Mesenchymal stem cell (in vitro differentiated cells and primary cell): ENCODE results near the gene ZNF354B.
"Not testable (repeated sequence)": the region's sequence is repeated elsewhere in the genome, so short reads cannot be mapped to it uniquely, and the experiment has no call there.

ENCODE experiments used
- DNase-seq: peaks from one replicate; pipeline ENCODE4 v3.0.0-alpha.2; 2013
- H2AFZ ChIP-seq: one replicate; pipeline ENCODE4 v1.6.1; 2013; ENCODE audit warnings: low read depth, mild to moderate bottlenecking, control low read depth, inconsistent platforms, low read length, moderate library complexity
- H2AK5ac ChIP-seq: 2 replicates; pipeline ENCODE4 v1.6.1; 2013; ENCODE audit warnings: low read length, moderate library complexity, mild to moderate bottlenecking, inconsistent platforms; ENCODE audit not compliant: severe bottlenecking
- H2BK120ac ChIP-seq: one replicate; pipeline ENCODE4 v1.6.1; 2013; ENCODE audit warnings: low read depth, mild to moderate bottlenecking, inconsistent platforms, low read length, moderate library complexity
- H2BK12ac ChIP-seq, 2 experiments: one replicate each; pipeline ENCODE4 v1.6.1; 2013; ENCODE audit warnings: inconsistent platforms in 2 of 2, low read length in 2 of 2, mild to moderate bottlenecking in 2 of 2, moderate library complexity in 2 of 2, control low read depth in 1 of 2
- H2BK15ac ChIP-seq: one replicate; pipeline ENCODE4 v1.6.1; 2013; ENCODE audit warnings: mild to moderate bottlenecking, low read depth, inconsistent platforms; ENCODE audit not compliant: poor library complexity, severe bottlenecking
- H2BK5ac ChIP-seq: 2 replicates; pipeline ENCODE4 v1.6.1; 2013; ENCODE audit warnings: low read depth, mild to moderate bottlenecking, low read length, control low read depth, inconsistent platforms; ENCODE audit not compliant: poor library complexity, severe bottlenecking
- H3K14ac ChIP-seq, 2 experiments: one replicate each; pipeline ENCODE4 v1.6.1; 2013; ENCODE audit warnings: inconsistent platforms in 2 of 2, low read length in 2 of 2, control low read depth in 1 of 2, mild to moderate bottlenecking in 1 of 2, moderate library complexity in 1 of 2
- H3K18ac ChIP-seq, 2 experiments: one replicate each; pipeline ENCODE4 v1.6.1; 2013; ENCODE audit warnings: inconsistent platforms in 2 of 2, low read length in 2 of 2, control low read depth in 1 of 2, low read depth in 1 of 2, mild to moderate bottlenecking in 1 of 2
- H3K23ac ChIP-seq, 2 experiments: one replicate each; pipeline ENCODE4 v1.6.1; 2013; ENCODE audit warnings: inconsistent platforms in 2 of 2, low read length in 2 of 2, mild to moderate bottlenecking in 2 of 2, moderate library complexity in 2 of 2, control low read depth in 1 of 2
- H3K27ac ChIP-seq: 2 replicates; pipeline ENCODE4 v1.5.1; 2013; ENCODE audit warnings: mild to moderate bottlenecking, moderate library complexity, low read length, control low read depth, inconsistent platforms; ENCODE audit not compliant: poor library complexity, severe bottlenecking
- H3K27me3 ChIP-seq, 2 experiments: 2 replicates each; pipeline versions ENCODE4 v1.6.1 to v1.7.0; 2013; ENCODE audit warnings: low read length in 2 of 2, mild to moderate bottlenecking in 2 of 2, moderate library complexity in 2 of 2, control low read depth in 1 of 2, inconsistent platforms in 1 of 2; ENCODE audit not compliant: control insufficient read depth in 1 of 2, insufficient read depth in 1 of 2
- H3K36me3 ChIP-seq, 2 experiments: 2 replicates each; pipeline versions ENCODE4 v1.6.1 to v1.7.0; 2013; ENCODE audit warnings: low read length in 2 of 2, control low read depth in 1 of 2, inconsistent platforms in 1 of 2, low read depth in 1 of 2, mild to moderate bottlenecking in 1 of 2; ENCODE audit not compliant: insufficient read depth in 2 of 2, control insufficient read depth in 1 of 2
- H3K4ac ChIP-seq, 2 experiments: one replicate each; pipeline ENCODE4 v1.6.1; 2013; ENCODE audit warnings: inconsistent platforms in 2 of 2, low read length in 2 of 2, mild to moderate bottlenecking in 2 of 2, moderate library complexity in 2 of 2, control low read depth in 1 of 2, low read depth in 1 of 2
- H3K4me1 ChIP-seq: 2 replicates; pipeline ENCODE4 v1.6.1; 2013; ENCODE audit warnings: low read depth, low read length, control low read depth; ENCODE audit not compliant: control insufficient read depth, insufficient read depth
- H3K4me2 ChIP-seq: 2 replicates; pipeline ENCODE4 v1.6.1; 2013; ENCODE audit warnings: low read length, mild to moderate bottlenecking, inconsistent platforms; ENCODE audit not compliant: poor library complexity, severe bottlenecking
- H3K4me3 ChIP-seq, 2 experiments: 2 replicates each; pipeline versions ENCODE4 v1.5.1 to v1.7.0; 2013; ENCODE audit warnings: low read length in 2 of 2, mild to moderate bottlenecking in 2 of 2, control low read depth in 1 of 2, low read depth in 1 of 2; ENCODE audit not compliant: insufficient read depth in 1 of 2
- H3K79me1 ChIP-seq: replicated peaks from 2 replicates; pipeline ENCODE4 v1.6.1; 2013; ENCODE audit warnings: mild to moderate bottlenecking, control low read depth, low read length, inconsistent platforms; ENCODE audit not compliant: poor library complexity, severe bottlenecking
- H3K9ac ChIP-seq: 2 replicates; pipeline ENCODE4 v1.7.0; 2013; ENCODE audit warnings: mild to moderate bottlenecking, low read length, moderate library complexity
- H3K9me3 ChIP-seq: 2 replicates; pipeline ENCODE4 v1.7.0; 2013; ENCODE audit warnings: mild to moderate bottlenecking, low read length; ENCODE audit not compliant: control insufficient read depth
- H4K8ac ChIP-seq: one replicate; pipeline ENCODE4 v1.6.1; 2013; ENCODE audit warnings: inconsistent platforms, mild to moderate bottlenecking, low read length, moderate library complexity
- H4K91ac ChIP-seq: one replicate; pipeline ENCODE4 v1.6.1; 2013; ENCODE audit warnings: mild to moderate bottlenecking, low read length, inconsistent platforms
- WGBS: methylation state at CpG from one replicate; pipeline ENCODE4 v1.1.7; 2013; ENCODE audit warnings: mixed read lengths; 5-methylcytosine and 5-hydroxymethylcytosine counted together

The ZNF354B gene

GRCh38 chr5:178832618-178833201 lies 27.0 kb upstream of the ZNF354B start:
- H3K27me3 ChIP-seq = no peaks in the 10 kb centered on the region
- no peak overlapping the region for H3K4me2 ChIP-seq
- H2BK120ac ChIP-seq = no peak overlapping the region
- no peaks in the 10 kb centered on the region for H3K36me3 ChIP-seq
- no peak overlapping the region for H3K18ac ChIP-seq
- H2BK15ac ChIP-seq = no peak overlapping the region
- H4K91ac ChIP-seq = no peak overlapping the region
- H3K4me3 ChIP-seq = no peak overlapping the region
- no peak overlapping the region for H2AFZ ChIP-seq
- WGBS = 61% methylated on average over 15 of the region's 15 CpGs
- H2AK5ac ChIP-seq = no peak overlapping the region
- no peak for DNase-seq
- H2BK12ac ChIP-seq = no peak overlapping the region
- no peak overlapping the region for H3K4ac ChIP-seq
- H3K4me1 ChIP-seq = no peaks in the 10 kb centered on the region
- H3K27ac ChIP-seq = no peak overlapping the region
- H2BK5ac ChIP-seq = no peak overlapping the region
- H3K79me1 ChIP-seq = no peaks in the 10 kb centered on the region
- H3K14ac ChIP-seq = no peak overlapping the region
- peaks cover 2% of the 10 kb centered on the region for H3K9me3 ChIP-seq
- H3K9ac ChIP-seq = no peak overlapping the region
- no peak overlapping the region for H3K23ac ChIP-seq
- no peak overlapping the region for H4K8ac ChIP-seq

GRCh38 chr5:178836628-178837027 lies 23.1 kb upstream of the ZNF354B start:
- H3K4ac ChIP-seq = no peak overlapping the region
- H3K36me3 ChIP-seq = no peaks in the 10 kb centered on the region
- WGBS = 29% methylated on average over 4 of the region's 4 CpGs
- H2AFZ ChIP-seq = no peak overlapping the region
- H3K23ac ChIP-seq = no peak overlapping the region
- no peak overlapping the region for H2BK120ac ChIP-seq
- no peak overlapping the region for H2BK12ac ChIP-seq
- H3K18ac ChIP-seq = no peak overlapping the region
- no peak overlapping the region for H2BK5ac ChIP-seq
- H4K8ac ChIP-seq = no peak overlapping the region
- no peaks in the 10 kb centered on the region for H3K79me1 ChIP-seq
- no peak overlapping the region for H3K4me2 ChIP-seq
- H4K91ac ChIP-seq = no peak overlapping the region
- no peak overlapping the region for H2AK5ac ChIP-seq
- H3K4me3 ChIP-seq = no peak overlapping the region
- no peaks in the 10 kb centered on the region for H3K4me1 ChIP-seq
- H2BK15ac ChIP-seq = no peak overlapping the region
- H3K9ac ChIP-seq = no peak overlapping the region
- H3K14ac ChIP-seq = no peak overlapping the region
- DNase-seq = no peak
- H3K9me3 ChIP-seq = no peaks in the 10 kb centered on the region
- H3K27me3 ChIP-seq = no peaks in the 10 kb centered on the region
- no peak overlapping the region for H3K27ac ChIP-seq

- H3K9ac ChIP-seq, H3K27ac ChIP-seq, H3K79me1 ChIP-seq, H3K4ac ChIP-seq, H3K4me1 ChIP-seq, H2AFZ ChIP-seq, H2BK120ac ChIP-seq, H2BK12ac ChIP-seq, H2BK15ac ChIP-seq, H3K23ac ChIP-seq, H3K4me3 ChIP-seq, H2BK5ac ChIP-seq, H3K14ac ChIP-seq, H4K8ac ChIP-seq, H3K4me2 ChIP-seq, DNase-seq, H2AK5ac ChIP-seq, H3K18ac ChIP-seq, H3K9me3 ChIP-seq, H3K27me3 ChIP-seq, H4K91ac ChIP-seq, H3K36me3 ChIP-seq: not testable (repeated sequence)
- WGBS = 74% methylated on average over 15 of the region's 28 CpGs
Observed at GRCh38 chr5:178838695-178839318, 20.9 kb upstream of the ZNF354B start.

GRCh38 chr5:178839319-178839704 lies 20.4 kb upstream of the ZNF354B start:
- Histone ChIP-seq H3K23ac (no peak overlapping the region), H2AK5ac (no peak overlapping the region), H3K18ac (no peak overlapping the region), H3K4ac (no peak overlapping the region), H3K36me3 (no peaks in the 10 kb centered on the region), H3K4me1 (no peaks in the 10 kb centered on the region), H3K4me2 (no peak overlapping the region), H2BK5ac (no peak overlapping the region), H3K27ac (no peak overlapping the region), H3K14ac (no peak overlapping the region), H2BK15ac (no peak overlapping the region), H3K79me1 (no peaks in the 10 kb centered on the region), H3K27me3 (no peaks in the 10 kb centered on the region), H2BK12ac (no peak overlapping the region), H3K9ac (no peak overlapping the region), H2BK120ac (no peak overlapping the region), H4K8ac (no peak overlapping the region), H4K91ac (no peak overlapping the region), H2AFZ (no peak overlapping the region), H3K4me3 (no peak overlapping the region), H3K9me3 (no peaks in the 10 kb centered on the region)
- DNase-seq = no peak
- WGBS = 69% methylated on average over 6 of the region's 6 CpGs
